Panc1 (cell line): ENCODE data around the gene OR5B21. TPM values are rescaled to one million over a fixed set of nuclear protein-coding genes. Genes with fewer than 3 reads are reported as not detected.

ENCODE experiments used
- ATAC-seq: fragments of 200-7000 bp; cut with Tn5 transposase; 2 replicates; pipeline ENCODE4 v1.9.1; 2020; ENCODE audit warnings: mild to moderate bottlenecking, moderate library complexity
- BruUV-seq: library from RNA; stranded (reverse); fragments of 400-500 nt; replicated peaks from 2 replicates; lab custom pipeline; 2021; lab: Mats Ljungman, UMichigan
- CTCF ChIA-PET: fragments of 300-600 bp; sonication (Branson Sonifier 250); formaldehyde crosslinking; loops from one replicate; lab custom pipeline; 2022; ENCODE audit warnings: antibody characterized with exemption; lab: Charles Lee
- POLR2A ChIA-PET: fragments of 300-600 bp; sonication (Branson Sonifier 250); formaldehyde crosslinking; loops from one replicate; lab custom pipeline; 2022; ENCODE audit warnings: antibody characterized with exemption; lab: Charles Lee
- DNase-seq: peaks from one replicate; pipeline ENCODE4 v3.0.0-alpha.2; 2010; ENCODE audit warnings: low read depth, low spot score
- H3K27ac ChIP-seq: 2 replicates; pipeline ENCODE4 v1.5.1; 2011; ENCODE audit warnings: mild to moderate bottlenecking, low read length, inconsistent platforms
- H3K27me3 ChIP-seq: fragments of 200-500 bp; sonication (Bioruptor generic); 2 replicates; pipeline ENCODE4 v1.6.0; 2014; ENCODE audit warnings: low read length, inconsistent platforms; ENCODE audit not compliant: control insufficient read depth, insufficient read depth
- H3K36me3 ChIP-seq: fragments of 200-500 bp; sonication (Bioruptor generic); 2 replicates; pipeline ENCODE4 v1.5.1; 2014; ENCODE audit warnings: inconsistent platforms, mild to moderate bottlenecking, low read length, moderate library complexity; ENCODE audit not compliant: control insufficient read depth, insufficient read depth
- H3K4me1 ChIP-seq: 2 replicates; pipeline ENCODE4 v1.5.1; 2011; ENCODE audit warnings: inconsistent platforms, mild to moderate bottlenecking, low read length, moderate library complexity; ENCODE audit not compliant: control insufficient read depth, insufficient read depth
- H3K4me3 ChIP-seq, 2 experiments: 2 replicates each; pipeline ENCODE4 v1.5.1; 2011 to 2012; ENCODE audit warnings: low read depth in 2 of 2, low read length in 2 of 2, mild to moderate bottlenecking in 2 of 2, inconsistent platforms in 1 of 2, moderate library complexity in 1 of 2
- H3K9me3 ChIP-seq: fragments of 200-500 bp; sonication (Bioruptor generic); 2 replicates; pipeline ENCODE4 v1.5.1; 2014; ENCODE audit warnings: low read depth, mild to moderate bottlenecking, inconsistent platforms, low read length, moderate library complexity; ENCODE audit not compliant: control insufficient read depth, insufficient read depth
- CTCF ChIP-seq: fragments of 450-650 bp; IDR thresholded peaks from 2 replicates; pipeline ENCODE4 v1.5.1; 2017; ENCODE audit warnings: mild to moderate bottlenecking
- POLR2AphosphoS5 ChIP-seq: IDR thresholded peaks from 2 replicates; pipeline ENCODE4 v1.6.1; 2012; ENCODE audit warnings: mild to moderate bottlenecking, low read depth, low read length, moderate library complexity
- REST ChIP-seq, 2 experiments: IDR thresholded peaks; 2 replicates each; pipeline ENCODE4 v1.6.1; 2011 to 2012; ENCODE audit warnings: low read depth in 2 of 2, control low read depth in 1 of 2, low read length in 1 of 2, mild to moderate bottlenecking in 1 of 2, moderate library complexity in 1 of 2; ENCODE audit not compliant: insufficient read depth in 1 of 2
- SIN3A ChIP-seq: IDR thresholded peaks from 2 replicates; pipeline ENCODE4 v1.6.1; 2012; ENCODE audit warnings: low read depth, mild to moderate bottlenecking, low read length, moderate library complexity, borderline replicate concordance; ENCODE audit not compliant: insufficient read depth
- TCF7L2 ChIP-seq: IDR thresholded peaks from 2 replicates; pipeline ENCODE4 v1.6.1; 2011; ENCODE audit warnings: mild to moderate bottlenecking, low read depth, low read length, inconsistent platforms
- in situ Hi-C: cut with HindIII; loops from 2 replicates; pipeline ENCODE4 v1.10.0; 2016; ENCODE audit warnings: low sequenced_read_pairs, low pct_unique_long_range_greater_than_20kb
- intact Hi-C: fragments of 100-400 bp; cut with micrococcal nuclease; formaldehyde crosslinking; loops from one replicate; pipeline ENCODE4 v1.10.0; 2022; ENCODE audit not compliant: unreplicated experiment
- total RNA-seq: library from RNA; stranded (reverse); gene quantifications from one replicate; pipeline ENCODE4 v1.2.1, GENCODE V29; 2021; ENCODE audit not compliant: unreplicated experiment

The OR5B21 gene
- total RNA-seq, 1 experiment from 2014 or later, result not detected

GRCh38 chr11:58485961-58486360 lies 21.9 kb downstream of the OR5B21 start:
- no peaks in the 10 kb centered on the region for H3K27me3 ChIP-seq
- ChIA-PET CTCF (no interaction called here), POLR2A (no interaction called here)
- no peaks in the 10 kb centered on the region for H3K36me3 ChIP-seq
- no peak for DNase-seq
- no peaks in the 10 kb centered on the region for H3K9me3 ChIP-seq
- intact Hi-C loops, result no loop called here
- H3K27ac ChIP-seq, result no peak overlapping the region
- no TSS peak for BruUV-seq
- no peak for ATAC-seq
- no peaks in the 10 kb centered on the region for H3K4me1 ChIP-seq
- TF ChIP-seq CTCF (no peak), REST (IDR thresholded peaks at IDR 0.05; ENCODE audit: insufficient read depth in 1 of 2, low read depth in 2 of 2, low read length in 1 of 2) (no peak), SIN3A (no peak), POLR2AphosphoS5 (no peak), TCF7L2 (no peak)
- in situ Hi-C loops, result no loop called here
- H3K4me3 ChIP-seq, result no peak overlapping the region

GRCh38 chr11:58471892-58472291 lies 36.0 kb downstream of the OR5B21 start:
- POLR2A ChIA-PET, result no interaction called here
- Histone ChIP-seq H3K9me3 (no peaks in the 10 kb centered on the region), H3K27ac (no peak overlapping the region), H3K36me3 (no peaks in the 10 kb centered on the region), H3K4me1 (no peaks in the 10 kb centered on the region), H3K27me3 (no peaks in the 10 kb centered on the region), H3K4me3 (no peak overlapping the region)
- no peak for TF ChIP-seq TCF7L2
- in situ Hi-C loops (no loop called here), intact Hi-C loops (no loop called here)
- ATAC-seq (no peak), DNase-seq (no peak)
- CTCF ChIA-PET, result no interaction called here
- no TSS peak for BruUV-seq

DNA sequence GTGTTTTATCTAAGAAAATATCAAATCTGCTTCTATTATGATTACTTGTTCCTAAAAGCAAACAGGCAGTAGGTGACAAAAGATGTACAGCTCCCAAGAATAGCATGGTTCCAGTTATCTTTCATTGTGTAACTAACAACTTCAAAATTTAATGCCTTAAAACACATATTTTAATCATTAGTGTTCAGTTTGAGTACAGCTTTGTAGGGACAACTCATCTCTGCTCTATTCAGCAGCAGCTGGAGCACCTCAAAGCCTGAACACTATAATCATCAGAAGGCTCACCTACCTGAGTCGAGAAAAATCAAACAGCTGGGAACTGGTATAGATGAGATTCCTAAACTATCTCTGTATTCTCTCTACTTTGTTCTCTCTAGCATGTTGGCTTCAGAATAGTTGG lies 41.6 kb downstream of the OR5B21 start:
- no TSS peak for BruUV-seq
- in situ Hi-C loops (no loop called here), intact Hi-C loops (no loop called here)
- Histone ChIP-seq H3K36me3 (no peaks in the 10 kb centered on the region), H3K4me3 (no peak overlapping the region), H3K9me3 (no peaks in the 10 kb centered on the region), H3K4me1 (no peaks in the 10 kb centered on the region), H3K27ac (no peak overlapping the region), H3K27me3 (no peaks in the 10 kb centered on the region)
- DNase-seq (no peak), ATAC-seq (no peak)
- ChIA-PET POLR2A (no interaction called here), CTCF (no interaction called here)
- TF ChIP-seq POLR2AphosphoS5 (no peak), REST (IDR thresholded peaks at IDR 0.05; ENCODE audit: insufficient read depth in 1 of 2, low read depth in 2 of 2, low read length in 1 of 2) (no peak)
